Activated CD8-positive, alpha-beta memory T cell treated with anti-CD3 and anti-CD28 coated beads for 36 hours (primary cell): Measurements from ENCODE around the gene E2F6. TPM values are rescaled to one million over a fixed set of nuclear protein-coding genes. Genes with fewer than 3 reads are reported as not detected.

ENCODE experiments used
- CTCF ChIA-PET: fragments of 350-600 bp; sonication (Branson Sonifier 250); formaldehyde crosslinking; loops from one replicate; lab custom pipeline; 2021; ENCODE audit warnings: antibody characterized with exemption; lab: Charles Lee
- POLR2A ChIA-PET: fragments of 350-600 bp; sonication (Branson Sonifier 250); formaldehyde crosslinking; loops from one replicate; lab custom pipeline; 2021; ENCODE audit warnings: antibody characterized with exemption; lab: Charles Lee
- total RNA-seq, 2 experiments: library from RNA; stranded (reverse); gene quantifications; one replicate each; pipeline ENCODE4 v1.2.3, GENCODE V29; 2021

The E2F6 gene
- total RNA-seq, 2 experiments from 2014 or later: 15.6 to 15.7 TPM

- ChIA-PET POLR2A (no interaction called here), CTCF (interaction anchor here (1.8 kb wide), 1 partner anchor 18 kb away, joined by 5 read pairs; no protein-coding TSS in a partner anchor)
Measured at GRCh38 chr2:11495844-11496681, 30.1 kb upstream of the E2F6 start.

- POLR2A ChIA-PET: no interaction called here
- CTCF ChIA-PET: no interaction called here
Measured at GRCh38 chr2:11494310-11494709, 28.3 kb upstream of the E2F6 start.

GRCh38 chr2:11493282-11493681 lies 27.3 kb upstream of the E2F6 start:
- CTCF ChIA-PET: interaction anchor here (1.5 kb wide), 1 partner anchor 90 kb away, joined by 3 read pairs; no protein-coding TSS in a partner anchor
- POLR2A ChIA-PET: no interaction called here

GRCh38 chr2:11492720-11493119 lies 26.8 kb upstream of the E2F6 start:
- ChIA-PET POLR2A (no interaction called here), CTCF (interaction anchor here (1.5 kb wide), 1 partner anchor 90 kb away, joined by 3 read pairs; no protein-coding TSS in a partner anchor)

- ChIA-PET POLR2A (no interaction called here), CTCF (interaction anchor here (1.5 kb wide), 1 partner anchor 91 kb away, joined by 3 read pairs; no protein-coding TSS in a partner anchor)
Measured at GRCh38 chr2:11492244-11492643, 26.3 kb upstream of the E2F6 start.

- POLR2A ChIA-PET: no interaction called here
- CTCF ChIA-PET: no interaction called here
Measured at GRCh38 chr2:11491348-11491933, 25.5 kb upstream of the E2F6 start.

GRCh38 chr2:11490194-11490593 lies 24.2 kb upstream of the E2F6 start:
- POLR2A ChIA-PET: no interaction called here

GRCh38 chr2:11488809-11489208 lies 22.8 kb upstream of the E2F6 start:
- ChIA-PET CTCF (interaction anchor here (1.8 kb wide), 1 partner anchor 10 kb away, joined by 4 read pairs; no protein-coding TSS in a partner anchor), POLR2A (no interaction called here)

More at GRCh38 chr2:11490194-11490593, 24.2 kb upstream of the E2F6 start:
- CTCF ChIA-PET: interaction anchor here (1.2 kb wide), 1 partner anchor 94 kb away, joined by 4 read pairs; no protein-coding TSS in a partner anchor

- ChIA-PET CTCF (interaction anchor here (0.6 to 2.2 kb wide), 3 partner anchors 98 to 108 kb away, joined by 3 to 8 read pairs (median 5); no protein-coding TSS in a partner anchor), POLR2A (no interaction called here)
Measured at GRCh38 chr2:11483806-11484617, 18.1 kb upstream of the E2F6 start.

GRCh38 chr2:11482473-11483035 lies 16.6 kb upstream of the E2F6 start:
- ChIA-PET CTCF (no interaction called here), POLR2A (no interaction called here)

- CTCF ChIA-PET: interaction anchor here (1.7 kb wide), 1 partner anchor 101 kb away, joined by 10 read pairs; no protein-coding TSS in a partner anchor
Measured at GRCh38 chr2:11481789-11482472, 16.0 kb upstream of the E2F6 start.

GRCh38 chr2:11481426-11481788 lies 15.4 kb upstream of the E2F6 start:
- ChIA-PET POLR2A (interaction anchor here (0.7 kb wide), 1 partner anchor 39 kb away, joined by 5 read pairs; no protein-coding TSS in a partner anchor), CTCF (interaction anchor here (1.7 kb wide), 1 partner anchor 101 kb away, joined by 10 read pairs; no protein-coding TSS in a partner anchor)

More at GRCh38 chr2:11481789-11482472, 16.0 kb upstream of the E2F6 start:
- POLR2A ChIA-PET: interaction anchor here (0.7 kb wide), 1 partner anchor 39 kb away, joined by 5 read pairs; no protein-coding TSS in a partner anchor

GRCh38 chr2:11480859-11481258 lies 14.9 kb upstream of the E2F6 start:
- POLR2A ChIA-PET: interaction anchor here (0.7 kb wide), 1 partner anchor 103 kb away, joined by 4 read pairs; no protein-coding TSS in a partner anchor
- CTCF ChIA-PET: interaction anchor here (0.7 to 1.7 kb wide), 4 partner anchors 102 to 610 kb away, joined by 4 to 10 read pairs (median 4); a partner anchor contains a TSS

GRCh38 chr2:11480406-11480805 lies 14.4 kb upstream of the E2F6 start:
- ChIA-PET POLR2A (interaction anchor here (0.7 kb wide), 1 partner anchor 104 kb away, joined by 4 read pairs; no protein-coding TSS in a partner anchor), CTCF (interaction anchor here (0.7 to 3.9 kb wide), 5 partner anchors 102 to 609 kb away, joined by 4 to 53 read pairs (median 4); a partner anchor contains a TSS)

GRCh38 chr2:11478899-11479605 lies 13.1 kb upstream of the E2F6 start:
- ChIA-PET CTCF (interaction anchor here (1.1 to 3.9 kb wide), 4 partner anchors 9 to 105 kb away, joined by 3 to 53 read pairs (median 4); partner anchors contain the start of gene E2F6), POLR2A (no interaction called here)

GRCh38 chr2:11477994-11478393 lies 12.0 kb upstream of the E2F6 start:
- POLR2A ChIA-PET: no interaction called here
- CTCF ChIA-PET: interaction anchor here (0.6 to 3.9 kb wide), 8 partner anchors 12 to 347 kb away, joined by 3 to 53 read pairs (median 4); partner anchors contain the start of gene E2F6
